GM13977 (cell line): ENCODE measurements around the gene POLE.
"Not testable (repeated sequence)": the region's sequence is repeated elsewhere in the genome, so short reads cannot be mapped to it uniquely, and the experiment has no call there.

Source experiments
- DNase-seq: peaks from one replicate; pipeline ENCODE4 v3.0.0; 2012; ENCODE audit warnings: low spot score
- CTCF ChIP-seq: IDR thresholded peaks from 2 replicates; pipeline ENCODE4 v1.5.1; 2012; ENCODE audit warnings: mild to moderate bottlenecking, control low read depth; ENCODE audit not compliant: insufficient read depth; ENCODE audit errors: extremely low read depth, missing control alignments
- in situ Hi-C: fragments of 300-500 bp; cut with MboI; formaldehyde crosslinking; loops from one replicate; pipeline ENCODE4 v1.12.0; 2022; ENCODE audit warnings: low sequenced_read_pairs, low pct_unique_long_range_greater_than_20kb, mixed read lengths, inconsistent platforms; ENCODE audit not compliant: unreplicated experiment

POLE gene

GRCh38 chr12:132702640-132703039 is 15.5 kb upstream of the POLE start:
- DNase-seq: no peak
- in situ Hi-C loops: no loop called here
- no peak for TF ChIP-seq CTCF

- in situ Hi-C loops: no loop called here
- DNase-seq: no peak
- TF ChIP-seq CTCF: no peak
These were observed 13.2 kb upstream of the POLE start for GRCh38 chr12:132700212-132700822.

GRCh38 chr12:132698341-132698740 is 11.2 kb upstream of the POLE start:
- no peak for DNase-seq
- no peak for TF ChIP-seq CTCF
- in situ Hi-C loops: no loop called here

- TF ChIP-seq CTCF: no peak
- in situ Hi-C loops: no loop called here
- DNase-seq: no peak
These were observed 8.3 kb upstream of the POLE start for GRCh38 chr12:132695431-132695830.

GRCh38 chr12:132694888-132695287 is 7.7 kb upstream of the POLE start:
- in situ Hi-C loops, DNase-seq: not testable (repeated sequence)

GRCh38 chr12:132692030-132692429 is 4.9 kb upstream of the POLE start:
- in situ Hi-C loops: not testable (repeated sequence)

DNA sequence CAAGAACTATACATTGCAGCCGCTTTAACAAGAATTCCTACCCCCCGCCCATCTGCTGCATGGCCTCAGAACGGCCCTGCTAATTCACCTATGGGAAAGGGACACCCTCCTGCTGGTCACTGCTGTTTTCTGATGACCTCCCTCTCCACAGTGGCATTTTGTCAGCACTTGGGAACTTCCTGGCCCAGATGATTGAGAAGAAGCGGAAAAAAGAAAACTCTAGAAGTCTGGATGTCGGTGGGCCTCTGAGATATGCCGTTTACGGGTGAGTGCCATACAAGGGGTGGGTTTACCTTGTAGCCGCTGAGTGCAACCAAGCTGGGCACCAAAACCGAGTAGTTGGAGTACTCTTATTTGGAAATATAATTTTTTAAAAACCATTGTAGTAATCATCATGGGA is 3.0 kb upstream of the POLE start:
- in situ Hi-C loops: no loop called here
- TF ChIP-seq CTCF: no peak
- no peak for DNase-seq

More at GRCh38 chr12:132692030-132692429, 4.9 kb upstream of the POLE start:
- not testable (repeated sequence) for DNase-seq

- no peak for DNase-seq
- in situ Hi-C loops: no loop called here
- no peak for TF ChIP-seq CTCF
These were observed 2.1 kb upstream of the POLE start for GRCh38 chr12:132689227-132689626.
